Smooth muscle cell (in vitro differentiated cells): ENCODE results near the gene PLSCR4. TPM values are rescaled to one million over a fixed set of nuclear protein-coding genes. Genes with fewer than 3 reads are reported as not detected.

ENCODE experiments used
- DNase-seq: peaks from one replicate; lab custom pipeline; 2025; ENCODE audit not compliant: unreplicated experiment; lab: John Stamatoyannopoulos, UW
- H2AFZ ChIP-seq: fragments of 200-600 bp; sonication (generic); 2 replicates; pipeline ENCODE4 v1.6.0; 2016; ENCODE audit warnings: antibody characterized with exemption, low read depth, mild to moderate bottlenecking
- H3F3A ChIP-seq: fragments of 200-600 bp; sonication (generic); 2 replicates; pipeline ENCODE4 v1.6.0; 2017; ENCODE audit warnings: antibody characterized with exemption, low read depth
- H3K27ac ChIP-seq: fragments of 200-600 bp; sonication (generic); 2 replicates; pipeline ENCODE4 v1.5.1; 2016; ENCODE audit warnings: low read depth, mild to moderate bottlenecking
- H3K27me3 ChIP-seq: fragments of 200-600 bp; sonication (generic); 2 replicates; pipeline ENCODE4 v1.6.1; 2016; ENCODE audit warnings: low read depth, mild to moderate bottlenecking
- H3K36me3 ChIP-seq: fragments of 200-600 bp; sonication (generic); 2 replicates; pipeline ENCODE4 v1.5.1; 2016; ENCODE audit warnings: low read depth
- H3K4me1 ChIP-seq: fragments of 200-600 bp; sonication (generic); 2 replicates; pipeline ENCODE4 v1.5.1; 2016; ENCODE audit warnings: low read depth
- H3K4me2 ChIP-seq: fragments of 200-600 bp; sonication (generic); 2 replicates; pipeline ENCODE4 v1.6.0; 2016; ENCODE audit warnings: mild to moderate bottlenecking
- H3K4me3 ChIP-seq: fragments of 200-600 bp; sonication (generic); 2 replicates; pipeline ENCODE4 v1.5.1; 2016; ENCODE audit warnings: mild to moderate bottlenecking
- H3K79me2 ChIP-seq: fragments of 200-600 bp; sonication (generic); 2 replicates; pipeline ENCODE4 v1.6.0; 2016; ENCODE audit warnings: low read depth, mild to moderate bottlenecking
- H3K9ac ChIP-seq: fragments of 200-600 bp; sonication (generic); 2 replicates; pipeline ENCODE4 v1.6.0; 2016; ENCODE audit warnings: low read depth
- H3K9me3 ChIP-seq: fragments of 200-600 bp; sonication (generic); replicated peaks from 2 replicates; pipeline ENCODE4 v1.5.1; 2016; ENCODE audit warnings: low read depth
- H4K20me1 ChIP-seq: fragments of 200-600 bp; sonication (generic); 2 replicates; pipeline ENCODE4 v1.6.0; 2016; ENCODE audit warnings: low read depth
- CTCF ChIP-seq: fragments of 200-600 bp; sonication (generic); IDR thresholded peaks from 2 replicates; pipeline ENCODE4 v1.5.1; 2017; ENCODE audit warnings: borderline replicate concordance, mild to moderate bottlenecking, antibody characterized with exemption; ENCODE audit not compliant: insufficient read depth, poor library complexity, severe bottlenecking
- WGBS: methylation state at CpG from one replicate; pipeline ENCODE4 v1.1.7; 2016; ENCODE audit warnings: low lambda C conversion rate; 5-methylcytosine and 5-hydroxymethylcytosine counted together
- polyA plus RNA-seq: library from polyadenylated mRNA; unstranded; fragments of >200 nt; fragmentation: Nextera tagmentation; extraction: Ambion mirVana; gene quantifications from 2 replicates; pipeline ENCODE4 v1.2.1, GENCODE V29; 2016
- total RNA-seq: library from RNA; depleted of rRNA; stranded (reverse); fragments of >200 nt; gene quantifications from 2 replicates; pipeline ENCODE4 v1.2.3, GENCODE V29; 2014

The PLSCR4 gene
- total and polyA plus RNA-seq, 2 experiments from 2014 or later, result 3.8 to 4.8 TPM

GRCh38 chr3:146172586-146172985, 78.3 kb downstream of the PLSCR4 start:
- 88% methylated on average over 1 of the region's 1 CpG for WGBS
- DNase-seq, result no peak
- H2AFZ ChIP-seq, result no peak overlapping the region
- no peaks in the 10 kb centered on the region for H3K79me2 ChIP-seq
- no peaks in the 10 kb centered on the region for H3K27me3 ChIP-seq
- no peaks in the 10 kb centered on the region for H4K20me1 ChIP-seq
- no peak overlapping the region for H3K4me2 ChIP-seq
- no peak overlapping the region for H3K9ac ChIP-seq
- H3K4me1 ChIP-seq, result no peaks in the 10 kb centered on the region
- no peaks in the 10 kb centered on the region for H3K36me3 ChIP-seq
- H3K27ac ChIP-seq, result peak overlapping the region; percentile 16
- H3K4me3 ChIP-seq, result no peak overlapping the region
- no peaks in the 10 kb centered on the region for H3K9me3 ChIP-seq
- no peaks in the 10 kb centered on the region for H3F3A ChIP-seq
- TF ChIP-seq CTCF, result no peak

GRCh38 chr3:146170591-146170990, 80.3 kb downstream of the PLSCR4 start:
- Histone ChIP-seq H3K79me2 (no peaks in the 10 kb centered on the region), H3K9me3 (no peaks in the 10 kb centered on the region), H4K20me1 (no peaks in the 10 kb centered on the region), H3K4me1 (peaks cover 6% of the 10 kb centered on the region), H3K27ac (no peak overlapping the region), H2AFZ (no peak overlapping the region), H3F3A (peaks cover 12% of the 10 kb centered on the region), H3K9ac (no peak overlapping the region), H3K27me3 (no peaks in the 10 kb centered on the region), H3K36me3 (no peaks in the 10 kb centered on the region), H3K4me2 (no peak overlapping the region), H3K4me3 (no peak overlapping the region)
- TF ChIP-seq CTCF, result no peak
- DNase-seq, result no peak
- 100% methylated on average over 1 of the region's 1 CpG for WGBS

DNA sequence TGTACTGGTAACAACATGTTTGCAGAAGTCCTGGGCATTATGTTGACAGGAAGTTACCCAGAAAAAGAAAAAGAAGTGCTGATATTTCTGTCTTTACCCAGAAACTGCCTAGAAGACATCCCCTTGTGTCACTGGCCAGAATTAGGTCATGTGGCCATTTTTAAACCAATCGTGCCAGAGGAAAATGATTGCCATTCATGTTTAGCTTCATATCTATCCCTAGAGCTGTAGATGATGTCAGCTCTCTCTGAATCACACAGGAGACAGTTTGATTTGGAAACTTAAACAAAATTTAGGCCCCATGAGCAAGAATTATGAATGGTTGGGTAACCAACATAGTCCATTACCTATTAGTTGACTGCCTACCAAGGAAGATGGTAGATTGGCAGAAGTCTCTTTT, 81.0 kb downstream of the PLSCR4 start:
- Histone ChIP-seq H3K36me3 (no peaks in the 10 kb centered on the region), H3K4me2 (no peak overlapping the region), H3K27me3 (no peaks in the 10 kb centered on the region), H3K9ac (no peak overlapping the region), H3K27ac (no peak overlapping the region), H2AFZ (no peak overlapping the region), H3K4me3 (no peak overlapping the region), H4K20me1 (no peaks in the 10 kb centered on the region), H3K9me3 (no peaks in the 10 kb centered on the region), H3F3A (peaks cover 13% of the 10 kb centered on the region), H3K79me2 (no peaks in the 10 kb centered on the region), H3K4me1 (peaks cover 6% of the 10 kb centered on the region)
- DNase-seq, result no peak
- 94% methylated on average over 1 of the region's 1 CpG for WGBS
- TF ChIP-seq CTCF, result no peak

GRCh38 chr3:146166826-146167225, 84.1 kb downstream of the PLSCR4 start:
- H3K79me2 ChIP-seq, result peaks cover 12% of the 10 kb centered on the region
- peak overlapping the region; percentile 20 for H2AFZ ChIP-seq
- no peak for TF ChIP-seq CTCF
- H3K9me3 ChIP-seq, result no peaks in the 10 kb centered on the region
- peak overlapping the region; percentile 72 for H3K9ac ChIP-seq
- no peak overlapping the region for H3K4me3 ChIP-seq
- peak overlapping the region; percentile 75 for H3K4me2 ChIP-seq
- H4K20me1 ChIP-seq, result no peaks in the 10 kb centered on the region
- H3F3A ChIP-seq, result peaks cover 23% of the 10 kb centered on the region
- peaks cover 6% of the 10 kb centered on the region for H3K4me1 ChIP-seq
- peak overlapping the region; percentile 96 for H3K27ac ChIP-seq
- WGBS, result 4% methylated on average over 3 of the region's 3 CpGs
- no peaks in the 10 kb centered on the region for H3K27me3 ChIP-seq
- no peak for DNase-seq
- no peaks in the 10 kb centered on the region for H3K36me3 ChIP-seq
